HUDEP-2 (cell line): ENCODE results near the gene SLC49A4.
"Not testable (repeated sequence)": the region's sequence is repeated elsewhere in the genome, so short reads cannot be mapped to it uniquely, and the experiment has no call there.

Experiments used
- DNase-seq, 76 experiments: peaks; one replicate each; lab custom pipeline; 2025; ENCODE audit not compliant: unreplicated experiment in 76 of 76; lab: John Stamatoyannopoulos, UW

The SLC49A4 gene, protein sequence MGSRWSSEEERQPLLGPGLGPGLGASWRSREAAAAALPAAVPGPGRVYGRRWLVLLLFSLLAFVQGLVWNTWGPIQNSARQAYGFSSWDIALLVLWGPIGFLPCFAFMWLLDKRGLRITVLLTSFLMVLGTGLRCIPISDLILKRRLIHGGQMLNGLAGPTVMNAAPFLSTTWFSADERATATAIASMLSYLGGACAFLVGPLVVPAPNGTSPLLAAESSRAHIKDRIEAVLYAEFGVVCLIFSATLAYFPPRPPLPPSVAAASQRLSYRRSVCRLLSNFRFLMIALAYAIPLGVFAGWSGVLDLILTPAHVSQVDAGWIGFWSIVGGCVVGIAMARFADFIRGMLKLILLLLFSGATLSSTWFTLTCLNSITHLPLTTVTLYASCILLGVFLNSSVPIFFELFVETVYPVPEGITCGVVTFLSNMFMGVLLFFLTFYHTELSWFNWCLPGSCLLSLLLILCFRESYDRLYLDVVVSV

DNA sequence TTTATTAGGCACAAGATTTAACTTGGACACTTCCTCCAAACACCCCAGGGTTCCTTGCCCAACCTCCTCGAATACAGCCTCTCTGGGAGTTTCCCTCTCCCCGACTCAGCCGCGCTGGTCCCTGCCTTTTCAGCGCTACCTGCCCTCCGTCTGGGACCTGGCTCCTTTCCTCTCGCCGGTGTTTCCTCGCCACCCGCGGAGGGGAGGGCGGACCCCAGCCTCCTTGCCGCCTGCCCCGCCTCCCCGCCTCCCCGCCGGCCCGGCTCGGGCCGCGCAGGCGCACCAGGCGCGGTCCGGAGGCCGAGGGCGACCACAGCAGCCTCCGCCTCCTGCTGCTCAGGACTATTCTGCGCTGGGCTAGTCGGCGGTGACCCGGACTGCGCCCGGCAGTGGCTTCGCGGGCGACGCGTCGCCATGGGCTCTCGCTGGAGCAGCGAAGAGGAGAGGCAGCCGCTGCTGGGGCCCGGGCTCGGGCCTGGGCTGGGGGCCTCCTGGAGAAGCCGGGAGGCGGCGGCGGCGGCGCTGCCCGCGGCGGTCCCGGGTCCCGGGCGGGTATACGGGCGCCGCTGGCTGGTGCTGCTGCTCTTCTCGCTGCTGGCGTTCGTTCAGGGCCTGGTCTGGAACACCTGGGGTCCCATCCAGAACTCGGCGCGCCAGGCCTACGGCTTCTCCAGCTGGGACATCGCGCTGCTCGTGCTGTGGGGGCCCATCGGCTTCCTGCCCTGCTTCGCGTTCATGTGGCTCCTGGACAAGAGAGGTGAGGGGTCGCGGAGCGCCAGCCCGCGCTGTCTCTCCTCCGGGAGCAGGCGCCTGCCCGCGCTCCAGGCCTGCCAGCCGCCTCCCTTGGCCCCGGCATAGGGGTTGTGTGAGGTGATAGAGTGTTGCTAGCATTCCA lies at the start of gene SLC49A4:
Gene SLC49A4 (plus strand): TSS at position 291 of the 895 bp plus-strand sequence. CDS start 124 bp downstream, at position 415.
- DNase-seq: no peak

DNA sequence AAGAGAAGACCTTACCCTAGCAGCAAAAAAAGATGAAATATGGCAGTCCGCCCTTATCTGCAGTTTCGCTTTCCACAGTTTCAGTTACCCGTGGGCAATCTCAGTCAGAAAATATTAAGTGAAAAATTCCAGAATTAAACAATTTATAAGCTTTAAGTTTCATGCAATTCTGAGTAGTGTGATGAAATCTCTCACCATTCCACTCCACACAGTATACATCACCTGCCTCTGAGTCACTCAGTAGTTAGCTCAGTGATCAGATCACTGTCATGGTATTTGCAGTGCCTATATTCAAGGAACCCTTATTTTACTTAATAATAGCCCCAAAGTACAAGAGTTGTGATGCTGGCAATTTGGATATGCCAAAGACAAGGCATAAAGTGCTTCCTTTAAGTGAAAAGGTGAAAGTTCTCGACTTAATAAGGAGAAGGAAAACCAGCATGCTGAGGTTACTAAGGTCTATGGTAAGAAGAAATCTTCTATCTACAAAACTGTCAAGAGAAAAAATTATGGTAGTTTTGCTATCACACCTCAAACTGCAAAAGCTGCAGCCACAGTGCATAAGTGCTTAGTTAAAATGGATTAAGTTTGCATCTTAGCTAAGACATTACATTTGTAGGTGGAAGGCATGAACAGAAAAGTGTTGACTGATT lies 49.4 kb upstream of the SLC49A4 start:
- no peak for DNase-seq

DNA sequence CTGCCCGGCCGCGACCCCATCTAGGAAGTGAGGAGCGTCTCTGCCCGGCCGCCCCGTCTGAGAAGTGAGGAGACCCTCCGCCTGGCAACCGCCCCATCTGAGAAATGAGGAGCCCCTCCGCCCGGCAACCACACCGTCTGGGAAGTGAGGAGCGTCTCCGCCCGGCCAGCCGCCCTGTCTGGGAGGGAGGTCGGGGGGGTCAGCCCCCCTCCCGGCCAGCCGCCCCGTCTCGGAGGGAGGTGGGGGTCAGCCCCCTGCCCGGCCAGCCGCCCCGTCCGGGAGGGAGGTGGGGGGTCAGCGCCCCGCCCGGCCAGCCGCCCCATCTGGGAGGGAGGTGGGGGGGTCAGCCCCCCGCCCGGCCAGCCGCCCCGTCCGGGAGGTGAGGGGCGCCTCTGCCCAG lies 47.6 kb upstream of the SLC49A4 start:
- not testable (repeated sequence) for DNase-seq

DNA sequence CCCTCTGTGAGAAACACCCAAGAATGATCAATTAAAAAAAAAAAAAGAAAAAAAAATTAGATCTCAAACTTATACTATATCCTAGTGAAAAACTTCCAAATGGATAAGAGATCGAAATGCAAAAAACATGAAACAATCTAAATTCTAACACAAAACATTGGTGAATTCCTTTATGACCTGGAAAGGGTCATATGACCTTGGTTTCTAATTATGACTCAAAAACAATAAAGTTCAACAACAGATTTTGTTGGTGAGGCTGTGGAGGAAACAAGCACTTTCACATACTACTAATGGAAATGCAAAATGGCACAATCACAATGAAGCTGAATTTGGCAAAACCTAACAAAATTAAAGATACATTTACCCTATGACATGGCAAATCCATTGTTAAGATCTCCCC lies 46.5 kb upstream of the SLC49A4 start:
- DNase-seq: no peak

DNA sequence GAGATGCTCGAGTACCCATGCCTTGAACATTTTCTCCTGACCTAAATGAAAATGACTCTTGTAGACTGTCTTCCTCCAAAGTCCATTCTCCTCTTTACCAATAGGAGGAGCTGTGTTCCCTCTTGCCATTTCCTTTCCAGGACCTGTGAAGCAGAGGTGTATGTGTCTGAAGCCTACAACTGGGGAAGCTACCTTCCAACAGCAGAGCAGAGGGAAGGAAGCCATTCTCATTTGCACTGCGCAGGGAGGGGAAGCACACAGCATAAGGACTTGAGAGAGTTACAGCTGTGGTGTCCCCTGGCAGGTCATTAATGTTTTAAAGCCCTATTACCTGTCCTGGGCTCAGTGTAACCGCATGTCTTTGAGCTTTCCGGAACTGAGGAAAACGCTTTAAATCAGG lies 39.9 kb upstream of the SLC49A4 start:
- no peak for DNase-seq

DNA sequence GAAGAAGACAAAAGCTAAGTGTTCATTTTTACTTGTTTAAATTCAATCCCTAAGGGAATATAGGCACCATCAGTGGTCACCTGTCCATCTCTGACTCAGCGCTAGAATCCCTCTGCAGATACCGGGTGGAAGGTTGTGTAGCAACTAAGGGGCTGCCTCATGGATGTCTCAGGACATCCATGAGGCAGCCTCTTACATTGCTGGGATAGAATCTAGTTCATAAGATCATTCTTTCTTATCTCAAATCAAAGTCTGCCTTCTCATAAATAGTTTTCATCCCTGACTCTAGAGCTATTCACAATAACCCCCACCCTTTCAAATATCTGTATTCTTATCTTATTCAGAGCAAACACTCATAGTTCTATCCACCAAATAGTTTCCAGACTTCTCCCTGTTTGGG lies 39.4 kb upstream of the SLC49A4 start:
- no peak for DNase-seq

DNA sequence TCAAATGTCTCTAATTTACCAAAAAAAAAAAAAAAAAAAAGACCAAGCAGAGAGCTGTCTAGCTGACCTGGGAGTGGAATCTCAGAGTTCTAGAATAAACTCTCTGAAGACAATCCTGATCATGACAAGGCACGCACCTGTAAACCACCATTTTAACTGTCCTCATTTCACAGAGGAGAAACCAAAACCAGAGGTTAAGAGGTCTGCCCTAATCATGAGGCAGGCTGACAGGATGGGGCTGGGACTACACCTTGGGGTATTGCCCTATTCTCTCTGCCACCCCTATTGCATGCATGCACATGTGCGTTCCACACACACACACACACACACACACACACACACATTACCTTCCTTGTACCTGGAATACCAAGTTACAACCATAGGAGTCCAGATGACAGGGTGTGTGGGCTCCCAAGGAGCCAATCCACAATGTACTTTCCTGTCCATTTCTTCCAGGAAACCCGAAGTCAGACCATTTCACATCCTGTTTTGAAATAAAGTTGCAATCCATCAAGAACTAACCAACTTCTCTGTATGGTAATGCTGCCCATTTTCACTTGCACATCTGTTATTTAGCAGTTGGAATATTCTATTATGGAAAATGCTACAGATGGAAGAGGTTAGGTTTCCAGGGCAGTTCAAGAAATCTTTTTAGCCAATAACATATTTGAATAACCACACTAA lies 35.9 kb upstream of the SLC49A4 start:
- DNase-seq: no peak

DNA sequence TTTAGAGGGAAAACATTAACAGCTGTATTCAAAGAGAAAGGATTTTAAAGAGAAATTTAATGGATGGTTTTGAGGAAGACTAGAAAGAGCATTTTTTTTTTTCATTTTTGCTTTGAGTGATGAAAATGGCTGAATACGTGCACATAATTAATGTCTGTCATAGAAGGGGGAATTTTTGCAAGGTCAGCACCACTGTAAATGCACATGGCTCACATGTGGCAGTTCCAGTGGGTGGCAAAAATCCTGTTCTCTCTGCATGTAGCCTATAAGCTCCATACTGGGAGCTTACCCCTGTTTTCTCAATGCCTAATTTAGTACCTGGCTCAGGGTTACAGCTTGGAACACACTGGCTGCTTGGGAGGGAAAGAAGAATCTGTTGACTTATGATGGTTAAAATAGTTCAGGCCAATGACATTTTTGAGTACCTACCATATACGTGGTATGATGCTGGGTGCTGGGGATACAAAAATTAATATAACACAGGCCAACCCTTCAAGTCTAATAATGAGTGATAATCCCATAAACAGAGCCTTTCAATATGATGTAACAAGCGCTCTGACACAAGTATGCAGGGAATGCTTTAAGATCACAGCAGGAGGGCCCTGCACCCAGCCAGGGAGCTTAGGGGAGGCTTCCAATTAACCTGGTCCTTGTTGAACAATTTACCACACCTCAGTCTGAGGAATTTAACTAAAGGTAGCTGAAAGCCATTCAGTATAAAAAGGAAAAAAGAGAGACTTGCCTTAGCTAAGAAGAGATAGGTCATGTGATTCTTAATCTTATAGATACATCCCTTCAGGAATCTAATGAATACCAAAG lies 34.2 kb upstream of the SLC49A4 start:
- DNase-seq: no peak

DNA sequence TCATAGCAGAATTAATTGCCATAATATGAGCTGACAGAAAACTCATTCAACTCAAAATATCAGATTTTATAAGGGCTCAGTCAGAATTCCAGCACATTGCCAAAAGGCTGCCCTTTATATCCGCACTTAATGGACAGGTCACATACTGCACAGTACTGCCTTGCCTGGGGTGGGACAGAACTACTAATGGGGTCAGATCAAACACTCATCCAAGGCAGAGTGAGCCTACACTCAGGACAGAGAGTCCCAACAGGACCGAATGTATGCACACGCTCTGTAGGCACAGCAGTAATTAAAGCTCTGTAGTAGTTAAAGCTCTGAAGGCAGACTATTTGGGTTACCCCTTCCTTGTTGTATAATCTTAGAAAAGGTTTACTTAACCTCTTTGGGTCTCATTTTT lies 28.4 kb upstream of the SLC49A4 start:
- no peak for DNase-seq

DNA sequence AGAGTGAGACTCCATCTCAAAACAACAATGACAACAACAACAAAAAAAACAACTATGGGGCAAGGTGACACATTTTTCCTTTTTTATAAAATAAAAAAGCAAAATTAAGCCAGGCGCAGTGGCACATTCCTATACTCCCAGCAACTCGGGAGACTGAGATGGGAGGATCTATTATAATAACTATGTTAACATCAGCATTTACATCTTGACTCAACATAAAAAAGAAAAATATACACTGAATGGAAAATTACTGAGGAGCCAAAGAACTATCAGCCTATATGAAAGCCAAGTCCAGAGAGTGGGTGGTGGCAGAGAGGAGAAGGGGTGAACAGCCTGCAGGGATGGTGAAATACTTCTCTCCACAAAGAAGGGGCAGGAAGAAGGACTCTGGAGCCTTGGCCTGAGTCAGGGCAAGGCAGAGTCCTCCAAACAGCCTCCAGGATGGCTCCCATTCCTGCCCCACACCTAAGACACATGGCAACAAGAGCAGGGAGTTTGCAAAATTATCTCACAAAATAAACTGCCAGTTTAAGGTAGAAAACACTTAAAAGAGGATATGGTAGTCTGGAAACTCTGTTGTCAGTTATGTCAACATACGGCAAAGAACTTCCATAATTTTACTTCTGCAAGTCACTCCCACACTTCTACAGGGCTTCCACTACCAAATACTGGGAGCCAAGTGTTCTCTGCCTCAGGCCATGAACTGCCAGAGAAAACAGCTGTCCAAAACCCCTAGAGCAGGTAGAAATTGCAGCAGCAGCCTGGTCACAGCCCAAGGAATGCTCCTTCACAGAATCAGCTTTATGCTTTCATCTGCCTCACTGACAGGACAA lies 27.1 kb upstream of the SLC49A4 start:
- no peak for DNase-seq

DNA sequence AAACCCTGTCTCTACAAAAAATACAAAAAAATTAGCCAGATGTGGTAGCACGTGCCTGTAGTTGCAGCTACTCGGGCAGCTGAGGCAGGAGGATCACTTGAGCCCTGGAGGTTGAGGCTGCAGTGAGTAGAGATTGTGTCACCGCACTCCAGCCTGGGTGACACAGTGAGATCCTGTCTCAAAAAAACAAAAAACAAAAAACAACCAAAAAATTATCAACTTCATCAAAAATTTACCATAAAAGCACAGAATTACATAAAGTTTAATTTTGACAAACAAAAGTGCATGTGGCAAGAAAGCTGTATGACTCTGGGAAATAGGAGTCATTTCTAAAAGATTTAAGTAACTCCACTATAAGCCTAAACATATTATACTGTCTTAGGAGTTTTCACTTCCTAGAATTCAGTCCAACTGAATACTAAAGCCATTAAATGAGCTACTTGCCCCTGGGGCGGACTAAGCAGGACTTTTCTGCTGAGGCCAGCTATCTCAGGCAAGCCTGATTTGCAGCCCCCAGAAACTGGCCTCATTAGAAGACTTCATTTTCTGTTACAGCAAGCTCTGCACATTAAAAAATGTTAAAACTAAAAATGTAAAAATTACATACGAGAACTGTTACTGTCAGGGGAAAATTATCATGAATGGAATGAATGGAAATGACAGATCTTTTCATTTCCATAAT lies 24.2 kb upstream of the SLC49A4 start:
- no peak for DNase-seq

DNA sequence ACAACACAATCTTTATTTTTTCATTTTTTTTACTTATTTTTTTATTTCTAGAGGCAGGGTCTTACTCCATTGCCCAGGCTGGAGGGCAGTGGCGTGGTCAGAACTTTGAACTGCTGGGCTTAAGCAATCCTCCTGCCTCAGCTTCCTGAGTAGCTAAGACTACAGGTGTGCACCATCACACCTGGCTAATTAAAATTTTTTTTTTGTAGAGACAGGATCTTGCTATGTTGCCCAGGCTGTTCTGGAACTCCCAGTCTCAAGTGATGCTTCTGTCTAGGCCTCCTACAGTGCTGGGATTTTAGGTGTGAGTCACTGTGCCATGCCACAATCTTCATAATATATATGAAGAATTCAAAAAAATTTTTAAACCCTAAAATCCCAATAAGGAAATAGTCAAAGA lies 22.0 kb upstream of the SLC49A4 start:
- no peak for DNase-seq

DNA sequence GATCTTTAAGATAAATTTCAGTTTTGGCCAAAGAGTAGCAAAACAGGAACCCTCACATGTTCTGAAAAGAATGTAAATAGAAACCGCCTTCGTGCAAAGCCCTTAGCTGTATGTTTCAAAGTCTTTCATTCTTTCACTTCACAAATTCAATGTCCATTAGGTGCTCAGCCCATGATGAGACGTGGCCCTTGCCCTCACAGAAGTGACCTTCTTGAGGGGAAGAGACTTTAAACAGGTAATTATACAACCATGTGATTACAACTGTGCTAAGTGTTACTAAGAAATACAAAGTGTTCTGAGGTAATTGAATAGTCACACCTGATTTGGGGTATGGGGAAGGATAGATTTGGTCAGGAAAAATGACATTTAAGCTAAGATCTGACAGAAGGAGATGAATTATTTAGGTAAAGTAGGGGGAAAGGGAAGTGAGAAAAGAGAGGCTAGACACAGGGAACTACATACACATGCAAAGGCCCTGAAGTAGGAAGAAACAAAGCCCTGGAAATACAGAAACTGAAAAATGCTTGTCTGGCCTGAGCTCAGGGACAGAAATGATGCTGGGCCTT lies 20.8 kb upstream of the SLC49A4 start:
- DNase-seq: no peak

DNA sequence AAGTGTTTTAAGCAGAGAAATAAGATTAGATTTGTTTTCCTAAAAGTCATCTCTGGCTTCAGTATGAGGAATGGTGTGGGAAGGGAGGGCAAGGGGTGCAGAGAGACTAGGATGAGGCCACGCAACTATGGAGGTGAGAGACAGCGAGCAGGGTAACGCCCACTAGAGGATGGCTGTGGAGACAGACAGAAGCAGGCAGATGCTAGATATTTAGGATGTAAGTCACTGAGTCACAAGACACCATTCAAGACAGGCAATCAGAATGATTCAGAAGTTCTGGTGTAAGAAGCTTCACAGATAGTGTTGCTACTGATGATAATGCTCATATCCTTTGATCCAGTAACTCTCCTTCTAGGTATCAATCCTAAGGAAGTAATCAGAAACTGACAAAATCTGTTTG lies 20.3 kb upstream of the SLC49A4 start:
- DNase-seq: no peak

DNA sequence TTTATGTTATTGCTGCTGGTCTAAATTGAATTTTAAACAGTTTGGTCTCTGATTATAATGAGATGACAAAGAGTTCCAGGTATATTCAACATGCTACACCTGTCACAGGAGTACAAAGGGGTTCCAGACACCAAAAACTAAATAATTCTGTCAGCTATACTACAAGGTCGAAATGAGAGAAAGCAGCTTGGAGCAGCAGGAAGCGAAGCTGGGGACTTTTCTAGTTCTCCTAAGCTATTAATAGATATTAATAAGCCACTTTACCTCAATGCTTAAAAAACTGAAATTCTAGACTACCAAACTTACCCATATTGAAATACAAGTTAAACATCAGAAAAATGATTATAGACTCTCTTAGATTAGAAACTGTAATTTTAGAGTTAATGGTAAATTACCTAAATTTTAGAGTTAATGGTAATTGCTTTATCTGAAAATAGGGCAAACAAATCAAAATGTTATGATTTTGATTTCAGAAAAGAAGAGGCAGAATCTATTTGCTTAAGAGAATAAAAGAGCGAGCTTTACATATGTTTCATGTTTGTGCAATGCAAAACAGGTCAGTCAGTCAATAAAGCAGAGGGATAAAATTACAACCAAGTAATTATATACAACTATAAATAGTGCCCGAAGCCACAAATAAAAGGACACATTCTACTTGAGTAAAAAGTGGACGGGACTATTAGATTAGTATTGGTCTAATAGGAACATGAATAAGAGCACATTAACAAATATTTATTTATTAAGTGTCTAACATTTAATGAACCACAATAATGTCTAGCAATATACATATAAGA lies 18.0 kb upstream of the SLC49A4 start:
- DNase-seq: no peak

DNA sequence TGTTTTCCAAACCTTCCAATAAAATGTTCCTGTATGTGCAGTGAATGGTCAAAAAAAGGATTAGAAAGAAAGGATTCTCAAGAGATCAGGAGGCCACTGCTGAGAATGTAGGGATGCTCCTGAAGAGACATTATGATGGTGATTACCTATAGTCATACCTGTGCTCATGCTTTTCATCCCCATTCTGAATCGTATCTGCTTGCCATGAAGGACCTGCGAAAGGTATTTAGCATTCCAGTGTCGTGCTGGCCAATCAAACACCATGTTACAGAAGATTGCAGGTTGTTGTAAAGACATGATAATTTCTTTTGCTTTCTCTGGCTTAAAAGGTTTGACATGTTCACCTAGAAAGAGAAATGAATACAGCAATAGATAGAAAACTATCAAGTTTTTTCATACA lies 17.3 kb upstream of the SLC49A4 start:
- no peak for DNase-seq

DNA sequence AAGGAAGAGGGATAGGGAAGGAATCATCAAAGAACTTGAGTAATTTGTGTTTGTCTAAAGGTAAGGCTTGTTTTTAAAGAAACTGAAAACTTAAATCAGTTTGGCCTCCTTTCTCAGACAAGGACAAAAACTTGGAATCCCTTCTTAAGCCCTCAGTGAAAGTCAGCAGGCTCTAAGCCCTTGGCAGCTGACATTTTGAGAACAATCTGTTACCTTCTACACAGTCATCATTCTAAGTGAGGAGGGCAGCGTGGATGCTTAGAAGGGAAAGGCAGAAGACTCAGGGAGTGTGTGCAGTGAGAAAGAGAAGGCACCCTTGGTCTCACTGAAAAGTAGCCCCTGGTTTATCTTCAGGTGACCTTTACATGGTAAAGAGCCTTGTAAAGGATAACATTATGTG lies 12.1 kb upstream of the SLC49A4 start:
- no peak for DNase-seq
